Motor neuron (in vitro differentiated cells): ENCODE data around the gene FAM210B. TPM values are rescaled to one million over a fixed set of nuclear protein-coding genes. Genes with fewer than 3 reads are reported as not detected.

ENCODE experiments used
- total RNA-seq, 8 experiments: library from RNA; unstranded; fragments of 300-600 nt; gene quantifications; 2 replicates each; pipeline versions ENCODE4 v1.2.3 to v1.2.4, GENCODE V29; 2022

The FAM210B gene
- total RNA-seq, 8 experiments from 2014 or later = 12.4 to 41.3 (median 23.9) TPM

Other genes starting within 250 kb of the FAM210B start
- gene MC3R, start 110.2 kb upstream of the FAM210B start, total RNA-seq = under 1 TPM in 3 of 8 experiments, not detected in 5; 0.42 to 0.84 (median 0.62) TPM
- gene AURKA, start 33.2 kb downstream of the FAM210B start, total RNA-seq = 10 to 100 TPM in 3 of 8 experiments, 1 to 10 TPM in 5; 2.1 to 46.6 (median 6.3) TPM
- 10 to 100 TPM; 17.0 to 39.8 (median 24.1) TPM for gene CSTF1, start 33.7 kb downstream of the FAM210B start, total RNA-seq
- 1 to 10 TPM in 1 of 8 experiments, under 1 TPM in 6, not detected in 1; 0.09 to 2.6 (median 0.17) TPM for gene CASS4, start 53.3 kb downstream of the FAM210B start, total RNA-seq
- 10 to 100 TPM; 71.5 to 90.5 (median 74.8) TPM for gene RTF2, start 109.7 kb downstream of the FAM210B start, total RNA-seq
- under 1 TPM in 4 of 8 experiments, not detected in 4; 0.11 to 0.66 (median 0.41) TPM for gene FAM209A, start 165.8 kb downstream of the FAM210B start, total RNA-seq
- gene FAM209B, start 174.3 kb downstream of the FAM210B start, total RNA-seq = under 1 TPM in 2 of 8 experiments, not detected in 6; 0.46 to 0.71 TPM